ENCODE measurements around the gene IQGAP3. TPM values are rescaled to one million over a fixed set of nuclear protein-coding genes. Genes with fewer than 3 reads are reported as not detected.

IQGAP3 gene
- polyA plus RNA-seq, 1 of the 3 experiments (the other 2 are of a cell fraction): 15.6 TPM

DNA sequence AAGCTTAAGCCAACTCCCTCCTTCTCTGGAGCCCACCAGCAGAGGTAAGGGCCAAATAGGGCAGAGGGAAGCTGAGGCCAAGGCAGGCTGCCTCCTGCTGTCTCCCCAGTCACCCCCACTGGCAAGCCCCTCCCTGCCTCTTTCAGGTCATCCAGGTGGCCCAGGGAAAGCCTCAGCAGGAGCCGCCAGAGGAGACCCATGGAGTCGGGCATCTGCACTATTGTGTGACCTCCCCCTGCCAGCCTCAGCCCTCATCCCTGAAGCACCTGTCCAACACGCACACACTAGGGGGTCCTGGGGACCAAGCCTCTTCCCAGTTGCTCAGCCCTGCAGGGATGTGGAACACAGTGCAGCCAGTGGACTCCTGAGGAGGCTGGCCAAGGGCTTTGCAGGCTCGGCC is 14.0 kb upstream of the IQGAP3 start:
- no peaks in the 10 kb centered on the region for H3K36me3 ChIP-seq (replicated peaks in 1 of 2; ENCODE audit: control insufficient read depth in 1 of 2, insufficient read depth in 2 of 2, low read length in 1 of 2)
- 52% methylated on average over 3 of the region's 4 CpGs for WGBS (ENCODE audit: low lambda C conversion rate)
- H3K4me1 ChIP-seq (ENCODE audit: control insufficient read depth in 1 of 2, insufficient read depth in 2 of 2, low read depth in 1 of 2, low read length in 1 of 2): peaks cover 0 to 5% of the 10 kb centered on the region in 2 experiments; a peak in 2 of 4 replicates
- no peak overlapping the region for H3K9ac ChIP-seq
- H3F3A ChIP-seq (replicated peaks; ENCODE audit: insufficient read depth): peaks cover 4% of the 10 kb centered on the region
- H3K79me2 ChIP-seq (ENCODE audit: insufficient read depth): no peaks in the 10 kb centered on the region
- H3K9me2 ChIP-seq: no peaks in the 10 kb centered on the region
- no peak for DNase-seq
- no peaks in the 10 kb centered on the region for H4K20me1 ChIP-seq (ENCODE audit: insufficient read depth)
- CTCF ChIA-PET: interaction anchor here (0.9 to 11.1 kb wide), 12 partner anchors 8 to 201 kb away, joined by 3 to 104 read pairs (median 4); partner anchors contain the start of genes GPATCH4 and NAXE
- no peak overlapping the region for H2AFZ ChIP-seq (ENCODE audit: low read depth)
- H3K4me2 ChIP-seq: no peak overlapping the region
- no peak for TF ChIP-seq TAF1 (IDR thresholded peaks at IDR 0.05; ENCODE audit: borderline replicate concordance, low read depth, low read length)
- no peak for TF ChIP-seq NFIC (IDR thresholded peaks at IDR 0.05; ENCODE audit: borderline replicate concordance)
- TF ChIP-seq POLR2AphosphoS5 (IDR thresholded peaks at IDR 0.05; ENCODE audit: low read depth, low read length): no peak
- no peak for TF ChIP-seq FOSL2 (IDR thresholded peaks at IDR 0.05; ENCODE audit: borderline replicate concordance, low read depth)
- POLR2A ChIA-PET: interaction anchor here (1.3 kb wide), 2 partner anchors 29 to 129 kb away, joined by 3 to 4 read pairs; no protein-coding TSS in a partner anchor
- H3K27ac ChIP-seq (ENCODE audit: low read depth in 2 of 2, low read length in 1 of 2): no peak overlapping the region
- H3K9me3 ChIP-seq: no peaks in the 10 kb centered on the region
- H3K27me3 ChIP-seq (ENCODE audit: insufficient read depth): no peaks in the 10 kb centered on the region
- H3K4me3 ChIP-seq (ENCODE audit: low read depth in 2 of 2, low read length in 1 of 2): no peak overlapping the region

DNA sequence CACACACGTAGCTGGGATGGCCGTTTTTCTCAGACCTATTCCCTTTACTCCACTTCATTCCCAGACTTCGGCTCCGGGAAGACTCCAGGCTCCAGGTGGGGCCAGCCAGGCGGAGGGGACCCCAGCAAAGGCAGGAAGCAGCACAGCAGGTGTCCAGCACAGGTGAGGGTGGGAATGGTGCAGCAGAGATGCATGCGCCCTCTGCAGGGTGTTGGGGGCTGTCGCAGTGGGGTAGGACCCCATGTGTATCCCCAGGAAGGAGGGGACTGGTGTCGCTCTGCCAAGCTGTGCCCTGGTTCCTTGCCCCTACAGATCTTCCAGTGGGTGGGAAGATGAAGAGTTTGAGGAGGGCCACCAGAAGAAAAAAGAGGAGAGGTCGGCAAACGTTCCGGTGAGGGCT is 12.4 kb upstream of the IQGAP3 start:
- Histone ChIP-seq H2AFZ (ENCODE audit: low read depth) (no peak overlapping the region), H3K4me1 (ENCODE audit: control insufficient read depth in 1 of 2, insufficient read depth in 2 of 2, low read depth in 1 of 2, low read length in 1 of 2) (no peaks in the 10 kb centered on the region), H3K4me2 (no peak overlapping the region), H4K20me1 (ENCODE audit: insufficient read depth) (no peaks in the 10 kb centered on the region), H3K27me3 (ENCODE audit: insufficient read depth) (no peaks in the 10 kb centered on the region), H3K9ac (no peak overlapping the region), H3K9me3 (no peaks in the 10 kb centered on the region), H3K36me3 (replicated peaks in 1 of 2; ENCODE audit: control insufficient read depth in 1 of 2, insufficient read depth in 2 of 2, low read length in 1 of 2) (no peaks in the 10 kb centered on the region), H3K4me3 (ENCODE audit: low read depth in 2 of 2, low read length in 1 of 2) (no peak overlapping the region), H3K27ac (ENCODE audit: low read depth in 2 of 2, low read length in 1 of 2) (no peak overlapping the region), H3K79me2 (ENCODE audit: insufficient read depth) (no peaks in the 10 kb centered on the region), H3K9me2 (no peaks in the 10 kb centered on the region), H3F3A (replicated peaks; ENCODE audit: insufficient read depth) (no peaks in the 10 kb centered on the region)
- ChIA-PET CTCF (interaction anchor here (0.6 to 11.1 kb wide), 18 partner anchors 9 to 199 kb away, joined by 3 to 104 read pairs (median 6); partner anchors contain the start of genes GPATCH4, HAPLN2 and NAXE), POLR2A (interaction anchor here (1.3 kb wide), 1 partner anchor 128 kb away, joined by 3 read pairs; no protein-coding TSS in a partner anchor)
- peak; percentile 65 for DNase-seq
- 54% methylated on average over 11 of the region's 11 CpGs for WGBS (ENCODE audit: low lambda C conversion rate)
- TF ChIP-seq SMC3 (IDR thresholded peaks at IDR 0.05; ENCODE audit: low read depth, low read length) (0 out of 2 replicates have a peak, but pooled peaks have one; percentile 4), RCOR1 (IDR thresholded peaks at IDR 0.05; ENCODE audit: low read length) (no peak), RAD21 (IDR thresholded peaks at IDR 0.05; ENCODE audit: low read length) (no peak)
- TF ChIP-seq, protein P1, sequence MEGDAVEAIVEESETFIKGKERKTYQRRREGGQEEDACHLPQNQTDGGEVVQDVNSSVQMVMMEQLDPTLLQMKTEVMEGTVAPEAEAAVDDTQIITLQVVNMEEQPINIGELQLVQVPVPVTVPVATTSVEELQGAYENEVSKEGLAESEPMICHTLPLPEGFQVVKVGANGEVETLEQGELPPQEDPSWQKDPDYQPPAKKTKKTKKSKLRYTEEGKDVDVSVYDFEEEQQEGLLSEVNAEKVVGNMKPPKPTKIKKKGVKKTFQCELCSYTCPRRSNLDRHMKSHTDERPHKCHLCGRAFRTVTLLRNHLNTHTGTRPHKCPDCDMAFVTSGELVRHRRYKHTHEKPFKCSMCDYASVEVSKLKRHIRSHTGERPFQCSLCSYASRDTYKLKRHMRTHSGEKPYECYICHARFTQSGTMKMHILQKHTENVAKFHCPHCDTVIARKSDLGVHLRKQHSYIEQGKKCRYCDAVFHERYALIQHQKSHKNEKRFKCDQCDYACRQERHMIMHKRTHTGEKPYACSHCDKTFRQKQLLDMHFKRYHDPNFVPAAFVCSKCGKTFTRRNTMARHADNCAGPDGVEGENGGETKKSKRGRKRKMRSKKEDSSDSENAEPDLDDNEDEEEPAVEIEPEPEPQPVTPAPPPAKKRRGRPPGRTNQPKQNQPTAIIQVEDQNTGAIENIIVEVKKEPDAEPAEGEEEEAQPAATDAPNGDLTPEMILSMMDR (IDR thresholded peaks at IDR 0.05): peak; percentile 43
